ENCODE results near the gene GRIK5. TPM values are rescaled to one million over a fixed set of nuclear protein-coding genes. Genes with fewer than 3 reads are reported as not detected.
"Not testable (repeated sequence)": the region's sequence is repeated elsewhere in the genome, so short reads cannot be mapped to it uniquely, and the experiment has no call there.

GRIK5 gene
- total RNA-seq, 2 experiments from 2014 or later = 0.63 to 0.95 TPM

DNA sequence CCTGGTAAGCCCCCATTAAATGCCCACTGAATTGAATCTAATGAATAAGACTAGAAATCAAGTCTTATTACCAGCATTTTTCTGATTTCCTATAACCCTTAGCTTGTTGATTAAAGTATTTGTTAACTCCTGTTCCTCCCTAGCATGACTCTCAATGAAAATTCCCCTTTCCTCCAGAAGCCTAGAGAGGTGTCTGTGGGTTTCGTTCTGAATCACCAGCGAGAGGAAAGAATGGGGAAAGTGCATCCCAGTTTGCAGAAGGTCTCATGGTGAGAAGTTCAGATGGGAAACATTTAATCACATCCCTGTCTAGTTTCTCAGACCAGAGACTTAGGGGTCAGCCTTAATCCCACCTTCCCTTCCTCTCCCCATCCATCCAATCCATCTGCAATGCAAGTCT, 35.4 kb upstream of the GRIK5 start:
- intact Hi-C loops (cut with micrococcal nuclease) = no loop called here
- TF ChIP-seq, protein P1, sequence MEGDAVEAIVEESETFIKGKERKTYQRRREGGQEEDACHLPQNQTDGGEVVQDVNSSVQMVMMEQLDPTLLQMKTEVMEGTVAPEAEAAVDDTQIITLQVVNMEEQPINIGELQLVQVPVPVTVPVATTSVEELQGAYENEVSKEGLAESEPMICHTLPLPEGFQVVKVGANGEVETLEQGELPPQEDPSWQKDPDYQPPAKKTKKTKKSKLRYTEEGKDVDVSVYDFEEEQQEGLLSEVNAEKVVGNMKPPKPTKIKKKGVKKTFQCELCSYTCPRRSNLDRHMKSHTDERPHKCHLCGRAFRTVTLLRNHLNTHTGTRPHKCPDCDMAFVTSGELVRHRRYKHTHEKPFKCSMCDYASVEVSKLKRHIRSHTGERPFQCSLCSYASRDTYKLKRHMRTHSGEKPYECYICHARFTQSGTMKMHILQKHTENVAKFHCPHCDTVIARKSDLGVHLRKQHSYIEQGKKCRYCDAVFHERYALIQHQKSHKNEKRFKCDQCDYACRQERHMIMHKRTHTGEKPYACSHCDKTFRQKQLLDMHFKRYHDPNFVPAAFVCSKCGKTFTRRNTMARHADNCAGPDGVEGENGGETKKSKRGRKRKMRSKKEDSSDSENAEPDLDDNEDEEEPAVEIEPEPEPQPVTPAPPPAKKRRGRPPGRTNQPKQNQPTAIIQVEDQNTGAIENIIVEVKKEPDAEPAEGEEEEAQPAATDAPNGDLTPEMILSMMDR (IDR thresholded peaks at IDR 0.05) = no peak
- Mint-ChIP-seq H3K27ac (no peak overlapping the region), H3K27me3 (no peaks in the 10 kb centered on the region), H3K4me3 (no peak overlapping the region), H3K36me3 (ENCODE audit: low read depth) (peaks cover 17% of the 10 kb centered on the region), H3K4me1 (ENCODE audit: low read depth) (peaks cover 23% of the 10 kb centered on the region), H3K9me3 (no peaks in the 10 kb centered on the region)
- CTCF ChIA-PET = interaction anchor here (1.0 to 1.9 kb wide), 3 partner anchors 71 to 78 kb away, joined by 3 to 5 read pairs (median 5); no protein-coding TSS in a partner anchor
- ATAC-seq = no peak
- no peak for DNase-seq
- POLR2A ChIA-PET = no interaction called here

GRCh38 chr19:42102877-42103276, 32.9 kb upstream of the GRIK5 start:
- Mint-ChIP-seq H3K27ac (no peak overlapping the region), H3K9me3 (no peaks in the 10 kb centered on the region), H3K4me1 (ENCODE audit: low read depth) (peaks cover 18% of the 10 kb centered on the region), H3K36me3 (ENCODE audit: low read depth) (peaks cover 32% of the 10 kb centered on the region), H3K4me3 (no peak overlapping the region), H3K27me3 (no peaks in the 10 kb centered on the region)
- POLR2A ChIA-PET = interaction anchor here (0.7 to 0.9 kb wide), 2 partner anchors 9 to 27 kb away, joined by 3 read pairs; partner anchors contain the start of gene ZNF574
- ATAC-seq (no peak), DNase-seq (no peak)
- intact Hi-C loops (cut with micrococcal nuclease) = no loop called here
- CTCF ChIA-PET = interaction anchor here (0.7 to 1.3 kb wide), 4 partner anchors 11 to 82 kb away, joined by 3 to 5 read pairs (median 3); no protein-coding TSS in a partner anchor
- TF ChIP-seq, protein P1 (IDR thresholded peaks at IDR 0.05) = no peak

GRCh38 chr19:42100241-42100640, 30.2 kb upstream of the GRIK5 start:
- POLR2A ChIA-PET = not testable (repeated sequence)

GRCh38 chr19:42099336-42099925, 29.4 kb upstream of the GRIK5 start:
- ChIA-PET CTCF (interaction anchor here (0.6 to 3.2 kb wide), 4 partner anchors 9 to 346 kb away, joined by 3 to 23 read pairs (median 4); no protein-coding TSS in a partner anchor), POLR2A (interaction anchor here (1.0 kb wide), 1 partner anchor 34 kb away, joined by 3 read pairs; no protein-coding TSS in a partner anchor)
- intact Hi-C loops (cut with micrococcal nuclease) = no loop called here
- Mint-ChIP-seq H3K4me3 (no peak overlapping the region), H3K9me3 (no peaks in the 10 kb centered on the region), H3K4me1 (ENCODE audit: low read depth) (no peaks in the 10 kb centered on the region), H3K36me3 (ENCODE audit: low read depth) (peaks cover 43% of the 10 kb centered on the region), H3K27ac (no peak overlapping the region), H3K27me3 (no peaks in the 10 kb centered on the region)
- TF ChIP-seq, protein P1 (IDR thresholded peaks at IDR 0.05) = no peak
- no peak for DNase-seq
- no peak for ATAC-seq

More at GRCh38 chr19:42100241-42100640, 30.2 kb upstream of the GRIK5 start:
- H3K4me1 Mint-ChIP-seq (ENCODE audit: low read depth); H3K27me3 Mint-ChIP-seq; ATAC-seq; H3K9me3 Mint-ChIP-seq; H3K4me3 Mint-ChIP-seq; intact Hi-C loops (cut with micrococcal nuclease); H3K27ac Mint-ChIP-seq; DNase-seq: not testable (repeated sequence)
- CTCF ChIA-PET = interaction anchor here (1.6 to 3.2 kb wide), 2 partner anchors 9 to 85 kb away, joined by 4 to 23 read pairs; no protein-coding TSS in a partner anchor
- peaks cover 41% of the 10 kb centered on the region for H3K36me3 Mint-ChIP-seq (ENCODE audit: low read depth)

DNA sequence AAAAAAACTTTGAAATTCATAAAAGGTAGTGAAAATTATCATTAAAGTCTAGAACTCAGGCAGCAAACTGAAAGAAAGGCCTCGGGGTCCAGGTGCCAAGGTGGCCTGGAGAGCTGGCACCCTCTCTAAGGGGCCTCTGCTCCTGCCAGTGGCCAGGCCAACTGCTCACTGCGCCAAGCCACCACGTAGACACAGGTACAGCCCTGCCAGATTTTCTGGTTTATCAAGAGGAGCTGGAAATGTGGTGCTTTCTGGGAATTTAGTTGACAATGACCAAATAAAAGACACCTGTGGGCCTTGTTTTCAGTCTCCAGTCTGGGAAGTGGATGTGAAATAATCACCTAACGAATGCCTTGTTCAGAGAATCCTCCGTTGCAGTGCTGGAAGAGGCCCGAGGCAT, 28.8 kb upstream of the GRIK5 start:
- Mint-ChIP-seq H3K27ac (no peak overlapping the region), H3K9me3 (no peaks in the 10 kb centered on the region), H3K4me3 (no peak overlapping the region), H3K4me1 (ENCODE audit: low read depth) (no peaks in the 10 kb centered on the region), H3K27me3 (no peaks in the 10 kb centered on the region), H3K36me3 (ENCODE audit: low read depth) (peaks cover 49% of the 10 kb centered on the region)
- TF ChIP-seq, protein P1 (IDR thresholded peaks at IDR 0.05) = no peak
- ATAC-seq (no peak), DNase-seq (no peak)
- CTCF ChIA-PET = interaction anchor here (0.6 to 3.2 kb wide), 4 partner anchors 10 to 346 kb away, joined by 3 to 23 read pairs (median 4); no protein-coding TSS in a partner anchor
- intact Hi-C loops (cut with micrococcal nuclease) = no loop called here
- POLR2A ChIA-PET = interaction anchor here (1.0 kb wide), 1 partner anchor 33 kb away, joined by 3 read pairs; no protein-coding TSS in a partner anchor
